CD4-positive, CD25-positive, alpha-beta regulatory T cell (primary cell): ENCODE results near the gene CDC40. TPM values are rescaled to one million over a fixed set of nuclear protein-coding genes. Genes with fewer than 3 reads are reported as not detected.

Experiments used
- ATAC-seq, 2 donors: fragments of 150-1000 bp; cut with Tn5 transposase; one replicate each; pipeline ENCODE4 v1.10.0; 2021; ENCODE audit warnings: low read depth in 2 of 2, moderate number of reproducible peaks in 2 of 2, moderate library complexity in 1 of 2
- DNase-seq, 3 donors: peaks; one replicate each; pipeline versions ENCODE4 v3.0.0 to v3.0.0-alpha.2; 2012 to 2022; ENCODE audit warnings: mixed read lengths in 1 of 3
- H3K27ac ChIP-seq: one replicate; pipeline ENCODE4 v1.7.0; 2013; ENCODE audit warnings: mild to moderate bottlenecking, low read length; ENCODE audit not compliant: insufficient read depth, poor library complexity, severe bottlenecking
- H3K27me3 ChIP-seq: one replicate; pipeline ENCODE4 v1.7.0; 2013; ENCODE audit warnings: low read length; ENCODE audit not compliant: control insufficient read depth, insufficient read depth
- H3K36me3 ChIP-seq: one replicate; pipeline ENCODE4 v1.7.0; 2013; ENCODE audit warnings: mild to moderate bottlenecking, low read length, moderate library complexity; ENCODE audit not compliant: control insufficient read depth, insufficient read depth
- H3K4me1 ChIP-seq: 2 replicates; pipeline ENCODE4 v1.7.0; 2013; ENCODE audit warnings: mild to moderate bottlenecking, low read length; ENCODE audit not compliant: insufficient read depth, control insufficient read depth, poor library complexity, severe bottlenecking
- H3K4me3 ChIP-seq: one replicate; pipeline ENCODE4 v1.7.0; 2013; ENCODE audit warnings: low read depth, mild to moderate bottlenecking, low read length, moderate library complexity
- H3K9me3 ChIP-seq, 2 experiments: 1 replicate in 1 of 2; 2 replicates in 1 of 2; pipeline ENCODE4 v1.7.0; 2013; ENCODE audit warnings: low read length in 2 of 2, mild to moderate bottlenecking in 1 of 2, moderate library complexity in 1 of 2; ENCODE audit not compliant: control insufficient read depth in 2 of 2
- H3K27ac Mint-ChIP-seq, 3 donors: one replicate each; pipeline ENCODE4 v1.8.0; 2020 to 2022; ENCODE audit warnings: mild to moderate bottlenecking in 3 of 3, mixed read lengths in 3 of 3, moderate library complexity in 2 of 3
- H3K27me3 Mint-ChIP-seq: one replicate; pipeline ENCODE4 v1.8.0; 2022; ENCODE audit warnings: mild to moderate bottlenecking, mixed read lengths
- H3K36me3 Mint-ChIP-seq: one replicate; pipeline ENCODE4 v1.8.0; 2020; ENCODE audit warnings: mixed read lengths
- H3K4me1 Mint-ChIP-seq, 4 donors: one replicate each; pipeline ENCODE4 v1.8.0; 2020 to 2022; ENCODE audit warnings: mixed read lengths in 4 of 4, mild to moderate bottlenecking in 1 of 4
- H3K4me3 Mint-ChIP-seq, 4 donors: one replicate each; pipeline ENCODE4 v1.8.0; 2020 to 2022; ENCODE audit warnings: mild to moderate bottlenecking in 4 of 4, mixed read lengths in 4 of 4, moderate library complexity in 3 of 4
- H3K9me3 Mint-ChIP-seq, 7 donors: one replicate each; pipeline ENCODE4 v1.8.0; 2020 to 2022; ENCODE audit warnings: mixed read lengths in 7 of 7, mild to moderate bottlenecking in 3 of 7, moderate library complexity in 2 of 7
- polyA plus RNA-seq, 4 donors: library from polyadenylated mRNA; unstranded; fragments of 300-500 nt; fragmentation: Illumina TruSeq; gene quantifications; one replicate each; pipeline ENCODE4 v1.2.3, GENCODE V29; 2021
- total RNA-seq: library from RNA; stranded (reverse); gene quantifications from one replicate; pipeline ENCODE4 v1.2.3, GENCODE V29; 2022

CDC40 gene
- total RNA-seq = 34.5 TPM
- 10 to 100 TPM; 21.9 to 33.0 (median 24.6) TPM for polyA plus RNA-seq

DNA sequence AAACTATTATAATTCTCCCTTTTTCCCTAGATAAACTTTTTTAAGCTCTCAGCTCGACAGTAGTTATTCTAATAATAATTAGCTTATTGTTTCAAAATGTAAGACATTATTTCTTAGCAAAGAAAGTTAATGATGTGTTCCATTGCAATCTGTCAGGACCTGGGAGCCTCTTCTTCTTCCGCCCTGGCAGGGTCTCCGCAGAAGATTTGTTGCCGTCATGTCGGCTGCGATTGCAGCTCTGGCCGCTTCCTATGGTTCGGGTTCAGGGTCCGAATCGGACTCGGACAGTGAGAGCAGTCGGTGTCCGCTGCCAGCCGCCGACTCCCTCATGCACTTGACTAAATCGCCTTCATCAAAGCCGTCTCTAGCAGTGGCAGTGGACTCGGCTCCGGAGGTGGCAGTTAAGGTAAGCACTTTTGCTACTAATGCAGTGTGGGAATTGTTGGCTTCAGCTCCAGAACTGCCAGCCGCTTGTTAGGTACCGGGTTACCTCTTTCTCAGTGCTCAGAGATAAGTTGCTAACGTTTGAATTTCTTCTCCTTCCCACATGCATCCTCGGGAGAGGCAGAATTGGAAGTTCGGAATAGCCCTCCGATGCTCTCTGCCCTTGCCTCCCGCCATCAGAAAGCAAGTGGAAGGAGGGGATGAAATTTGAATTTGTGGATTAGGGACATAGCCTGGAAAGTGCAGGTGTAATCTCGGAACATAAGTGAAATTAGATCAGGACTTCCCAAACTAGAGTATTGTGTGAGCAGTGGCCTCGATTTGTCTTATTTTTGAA is at the start of gene CDC40:
Gene CDC40, plus strand, starts transcription at position 200 of the 781 bp plus-strand sequence. Its CDS starts 18 bp downstream, at position 218.
- H3K9me3 Mint-ChIP-seq = no peaks in the 10 kb centered on the region
- Histone ChIP-seq H3K4me1 (peaks cover 52% of the 10 kb centered on the region), H3K9me3 (no peaks in the 10 kb centered on the region), H3K27ac (peak within 1 kb of the TSS; percentile 79), H3K4me3 (peak within 1 kb of the TSS; percentile 95), H3K36me3 (peaks cover 2% of the 10 kb centered on the region), H3K27me3 (peaks cover 19% of the 10 kb centered on the region)
- H3K27ac Mint-ChIP-seq = peak within 1 kb of the TSS in 1 of 3 donors; percentile 48
- no peaks in the 10 kb centered on the region for H3K36me3 Mint-ChIP-seq
- DNase-seq (peak in 1 of 3 donors; percentile 57), ATAC-seq (peak; percentile 59 to 60)
- H3K4me3 Mint-ChIP-seq = no peak within 1 kb of the TSS
- peaks cover 18% of the 10 kb centered on the region for H3K27me3 Mint-ChIP-seq
- peaks cover 9 to 11% (median 9%) of the 10 kb centered on the region in 4 donors for H3K4me1 Mint-ChIP-seq

DNA sequence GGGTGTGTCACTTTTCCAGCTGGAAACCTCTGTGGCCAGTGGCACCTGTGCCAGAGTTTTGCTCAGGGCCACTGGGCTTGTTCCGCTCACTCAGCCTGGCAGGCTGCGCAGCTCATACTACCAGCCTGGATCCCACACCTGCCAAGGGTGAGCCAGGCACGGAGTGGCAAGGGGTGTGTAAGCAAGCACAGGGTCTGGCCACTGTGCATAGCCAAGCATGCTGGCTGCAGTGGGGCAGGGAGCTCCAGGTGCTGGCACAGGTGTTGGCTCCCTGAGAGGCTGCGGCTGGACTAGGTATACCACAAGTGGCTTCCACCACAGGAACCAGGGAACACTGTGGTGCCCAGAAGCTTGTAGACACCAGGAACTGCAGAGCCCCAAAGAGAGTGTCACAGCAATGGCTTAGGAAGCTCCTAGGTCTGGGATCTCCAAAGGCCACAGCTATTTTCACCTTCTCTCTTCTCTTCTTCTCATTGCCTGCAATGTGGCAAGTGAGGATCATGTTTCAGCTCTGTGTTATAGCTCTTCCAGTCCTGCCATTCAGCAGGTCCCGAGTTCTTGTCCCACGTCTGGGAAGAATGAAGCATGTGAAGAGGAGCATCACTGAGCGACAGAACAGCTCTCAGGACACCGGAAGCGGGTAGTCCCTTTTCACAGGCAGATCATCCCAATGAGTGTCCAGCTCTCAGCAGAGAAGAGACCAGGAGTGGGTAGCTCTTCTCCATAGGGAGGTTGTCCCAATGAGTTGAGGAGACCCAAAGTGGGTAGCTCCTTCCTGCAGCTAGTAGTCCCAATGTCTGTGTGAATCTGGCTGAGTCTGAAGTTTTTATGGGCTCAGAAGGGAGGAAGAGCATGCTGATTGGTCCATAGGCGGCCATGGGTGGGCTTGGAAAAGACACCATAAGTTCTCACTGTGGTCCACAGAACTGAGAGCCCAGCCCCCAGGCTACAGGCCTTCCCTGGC is 42.0 kb upstream of the CDC40 start:
- no peak for DNase-seq
- Mint-ChIP-seq H3K4me1 (no peaks in the 10 kb centered on the region), H3K27me3 (peaks cover 37% of the 10 kb centered on the region), H3K4me3 (no peak overlapping the region), H3K36me3 (no peaks in the 10 kb centered on the region), H3K9me3 (peaks cover 0 to 8% (median 3%) of the 10 kb centered on the region in 7 donors), H3K27ac (no peak overlapping the region)
- Histone ChIP-seq H3K4me3 (no peak overlapping the region), H3K4me1 (no peaks in the 10 kb centered on the region), H3K27ac (no peak overlapping the region), H3K36me3 (no peaks in the 10 kb centered on the region), H3K9me3 (no peaks in the 10 kb centered on the region), H3K27me3 (peaks cover 7% of the 10 kb centered on the region)
- no peak for ATAC-seq

DNA sequence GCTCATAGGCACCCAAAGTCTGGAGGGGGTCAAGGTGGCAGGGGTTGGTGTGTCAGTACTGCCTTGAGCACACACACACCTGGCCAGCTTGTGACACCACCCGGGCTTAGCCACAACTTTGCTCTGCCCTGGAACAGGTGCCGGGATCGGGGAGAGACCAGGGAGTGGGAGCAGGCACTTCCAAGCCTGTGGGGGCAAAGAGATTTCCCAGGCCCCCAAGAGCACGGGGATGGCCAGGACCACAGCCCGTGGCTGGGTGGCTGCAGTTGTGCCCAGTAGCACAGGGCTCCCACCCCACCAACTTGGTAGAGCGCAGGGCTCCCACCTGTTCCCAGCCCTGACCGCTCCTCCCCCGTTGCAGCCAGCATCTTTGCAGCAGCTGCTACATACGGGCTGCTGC is 41.2 kb upstream of the CDC40 start:
- Histone ChIP-seq H3K4me1 (no peaks in the 10 kb centered on the region), H3K4me3 (no peak overlapping the region), H3K27ac (no peak overlapping the region), H3K9me3 (no peaks in the 10 kb centered on the region), H3K27me3 (peaks cover 6% of the 10 kb centered on the region), H3K36me3 (no peaks in the 10 kb centered on the region)
- Mint-ChIP-seq H3K4me3 (no peak overlapping the region), H3K4me1 (no peaks in the 10 kb centered on the region), H3K27me3 (peaks cover 35% of the 10 kb centered on the region), H3K9me3 (peaks cover 0 to 8% (median 2%) of the 10 kb centered on the region in 7 donors), H3K36me3 (no peaks in the 10 kb centered on the region), H3K27ac (no peak overlapping the region)
- ATAC-seq (no peak), DNase-seq (no peak)

DNA sequence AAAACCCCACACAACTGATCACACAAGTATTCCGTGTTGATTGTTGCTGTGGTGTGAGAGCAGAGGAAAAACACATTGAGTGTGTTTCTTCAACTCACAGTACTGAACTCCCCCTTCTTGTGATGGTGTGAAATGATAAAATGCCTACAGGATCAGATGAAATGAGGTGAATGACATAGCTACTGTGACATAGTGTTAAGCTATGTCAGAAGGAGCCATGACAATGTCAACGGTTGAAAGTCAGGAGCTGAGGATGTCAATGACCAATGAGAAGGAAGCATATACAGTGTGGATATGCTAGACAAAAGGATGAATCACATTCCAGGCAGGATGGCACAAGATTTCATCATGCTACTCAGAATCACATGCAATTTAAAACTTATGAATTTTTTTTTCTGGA is 39.6 kb upstream of the CDC40 start:
- Mint-ChIP-seq H3K9me3 (peaks cover 0 to 6% (median 0%) of the 10 kb centered on the region in 7 donors), H3K4me3 (no peak overlapping the region), H3K4me1 (no peaks in the 10 kb centered on the region), H3K27ac (no peak overlapping the region), H3K27me3 (peaks cover 33% of the 10 kb centered on the region), H3K36me3 (no peaks in the 10 kb centered on the region)
- Histone ChIP-seq H3K4me1 (no peaks in the 10 kb centered on the region), H3K27ac (no peak overlapping the region), H3K4me3 (no peak overlapping the region), H3K9me3 (no peaks in the 10 kb centered on the region), H3K27me3 (peaks cover 5% of the 10 kb centered on the region), H3K36me3 (no peaks in the 10 kb centered on the region)
- no peak for DNase-seq
- no peak for ATAC-seq

DNA sequence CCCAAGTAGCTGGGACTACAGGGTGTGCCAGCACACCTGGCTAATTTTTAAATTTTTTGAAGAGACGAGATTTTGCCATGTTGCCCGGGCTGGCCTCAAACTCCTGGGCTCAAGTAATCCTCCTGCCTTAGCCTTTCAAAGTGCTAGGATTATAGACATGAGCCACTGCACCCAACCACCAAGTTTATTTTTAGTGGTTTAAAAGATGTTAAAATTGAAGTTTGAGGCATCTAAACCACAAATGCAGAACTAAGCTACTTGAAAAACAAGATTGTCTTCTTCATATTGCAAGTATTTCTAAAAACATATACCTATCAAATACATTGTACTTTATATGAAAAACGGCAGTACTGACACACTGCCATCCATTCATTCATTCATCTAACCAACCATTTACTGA is 32.4 kb upstream of the CDC40 start:
- Mint-ChIP-seq H3K27ac (no peak overlapping the region), H3K9me3 (peaks cover 0 to 2% (median 0%) of the 10 kb centered on the region in 7 donors), H3K27me3 (peaks cover 34% of the 10 kb centered on the region), H3K4me3 (no peak overlapping the region), H3K36me3 (no peaks in the 10 kb centered on the region), H3K4me1 (no peaks in the 10 kb centered on the region)
- H3K9me3 ChIP-seq = no peaks in the 10 kb centered on the region
- H3K36me3 ChIP-seq = no peaks in the 10 kb centered on the region
- no peak overlapping the region for H3K4me3 ChIP-seq
- H3K27ac ChIP-seq = no peak overlapping the region
- H3K4me1 ChIP-seq = no peaks in the 10 kb centered on the region
- H3K27me3 ChIP-seq = peaks cover 4% of the 10 kb centered on the region
- ATAC-seq (no peak), DNase-seq (no peak)

DNA sequence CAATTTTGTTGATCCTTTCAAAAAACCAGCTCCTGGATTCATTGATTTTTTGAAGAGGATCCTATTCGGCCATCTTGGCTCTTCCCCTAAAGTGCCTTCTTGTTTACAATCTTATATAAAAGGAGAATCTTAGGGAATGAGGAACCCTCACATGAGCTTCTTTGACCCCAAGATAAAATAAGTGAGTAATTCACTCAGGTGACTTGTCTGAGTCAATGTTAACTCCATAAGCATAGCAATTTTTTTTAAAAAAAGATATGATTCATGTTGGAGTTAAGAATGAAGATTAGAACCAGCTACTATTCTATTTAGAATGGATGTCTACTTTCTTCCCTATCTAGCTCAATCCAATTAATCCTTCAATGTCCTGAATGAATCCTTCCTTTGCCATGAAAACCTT is 21.7 kb upstream of the CDC40 start:
- Histone ChIP-seq H3K27ac (no peak overlapping the region), H3K36me3 (no peaks in the 10 kb centered on the region), H3K4me1 (no peaks in the 10 kb centered on the region), H3K27me3 (peaks cover 28% of the 10 kb centered on the region), H3K4me3 (no peak overlapping the region), H3K9me3 (no peaks in the 10 kb centered on the region)
- Mint-ChIP-seq H3K4me1 (no peaks in the 10 kb centered on the region), H3K27ac (no peak overlapping the region), H3K27me3 (peaks cover 45% of the 10 kb centered on the region), H3K4me3 (no peak overlapping the region), H3K36me3 (no peaks in the 10 kb centered on the region), H3K9me3 (peaks cover 0 to 3% (median under 1%) of the 10 kb centered on the region in 7 donors)
- ATAC-seq = no peak
- DNase-seq = no peak

DNA sequence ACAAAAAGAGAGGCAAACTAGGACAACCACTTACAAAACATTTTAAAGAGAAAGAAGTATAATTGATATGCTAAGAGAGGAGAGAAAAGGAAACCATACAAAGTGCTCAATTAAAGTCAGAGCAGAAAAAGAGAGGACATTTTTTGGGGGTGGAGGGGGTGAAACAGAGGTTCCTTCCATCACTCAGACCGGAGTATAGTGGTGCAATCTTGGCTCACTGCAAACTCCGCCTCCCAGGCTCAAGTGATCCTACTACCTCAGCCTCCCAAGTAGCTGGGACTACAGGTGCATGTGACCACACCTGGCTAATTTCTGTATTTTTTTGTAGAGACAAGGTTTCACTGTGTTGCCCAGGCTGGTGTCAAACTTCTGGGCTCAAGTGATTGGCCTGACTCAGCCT is 10.1 kb upstream of the CDC40 start:
- Mint-ChIP-seq H3K27ac (no peak overlapping the region), H3K27me3 (peaks cover 42% of the 10 kb centered on the region), H3K9me3 (no peaks in the 10 kb centered on the region), H3K4me3 (no peak overlapping the region), H3K4me1 (no peaks in the 10 kb centered on the region), H3K36me3 (no peaks in the 10 kb centered on the region)
- peaks cover 47% of the 10 kb centered on the region for H3K27me3 ChIP-seq
- ATAC-seq (no peak), DNase-seq (no peak)
- H3K27ac ChIP-seq = no peak overlapping the region
- no peak overlapping the region for H3K4me3 ChIP-seq
- no peaks in the 10 kb centered on the region for H3K36me3 ChIP-seq
- no peaks in the 10 kb centered on the region for H3K4me1 ChIP-seq
- no peaks in the 10 kb centered on the region for H3K9me3 ChIP-seq
